Renal cortical epithelial cell (primary cell): ENCODE results near the gene DTX3. TPM values are rescaled to one million over a fixed set of nuclear protein-coding genes. Genes with fewer than 3 reads are reported as not detected.
"Not testable (repeated sequence)": the region's sequence is repeated elsewhere in the genome, so short reads cannot be mapped to it uniquely, and the experiment has no call there.

Source experiments
- DNase-seq: peaks from one replicate; pipeline ENCODE4 v3.0.0-alpha.2; 2011; ENCODE audit warnings: low read depth
- total RNA-seq: library from RNA; depleted of rRNA; stranded (reverse); fragments of >200 nt; gene quantifications from 2 replicates; pipeline ENCODE4 v1.2.3, GENCODE V29; 2014

The DTX3 gene
- total RNA-seq, 1 donor from 2014 or later, result 19.6 TPM

- no peak for DNase-seq
Observed at GRCh38 chr12:57631566-57632072, 27.0 kb downstream of the DTX3 start.

GRCh38 chr12:57632073-57632957 is 27.7 kb downstream of the DTX3 start:
- DNase-seq, result no peak

GRCh38 chr12:57632958-57633840 is 28.6 kb downstream of the DTX3 start, which contains the start of gene B4GALNT1:
Gene B4GALNT1, minus strand, starts transcription at chr12:57633201. Its CDS starts 1,069 bp downstream, at chr12:57632132.
- DNase-seq, result no peak

- DNase-seq, result not testable (repeated sequence)
Observed at GRCh38 chr12:57636731-57637130, 32.1 kb downstream of the DTX3 start.

GRCh38 chr12:57637364-57637763 is 32.7 kb downstream of the DTX3 start:
- no peak for DNase-seq

- DNase-seq, result no peak
Observed at GRCh38 chr12:57638096-57638495, 33.5 kb downstream of the DTX3 start.

- DNase-seq, result no peak
Observed at GRCh38 chr12:57640175-57641042, 35.8 kb downstream of the DTX3 start.

- no peak for DNase-seq
Observed at GRCh38 chr12:57641699-57642442, 37.2 kb downstream of the DTX3 start.

GRCh38 chr12:57645990-57646658 is 41.5 kb downstream of the DTX3 start:
- peak; percentile 9 for DNase-seq

GRCh38 chr12:57646659-57647049 is 42.0 kb downstream of the DTX3 start:
- DNase-seq, result not testable (repeated sequence)

- DNase-seq, result no peak
Observed at GRCh38 chr12:57654042-57654441, 49.4 kb downstream of the DTX3 start.

- DNase-seq, result no peak
Observed at GRCh38 chr12:57655541-57656240, 51.1 kb downstream of the DTX3 start.

- DNase-seq, result not testable (repeated sequence)
Observed at GRCh38 chr12:57656408-57656807, 51.8 kb downstream of the DTX3 start.

- DNase-seq, result peak; percentile 77
Observed at GRCh38 chr12:57657744-57658143, 53.1 kb downstream of the DTX3 start.

- no peak for DNase-seq
Observed at GRCh38 chr12:57658890-57659289, 54.3 kb downstream of the DTX3 start.
